HG03469 (cell line): ENCODE measurements around the gene SHISA9.

Experiments used
- ATAC-seq: cut with Tn5 transposase; IDR thresholded peaks from one replicate; pipeline ENCODE4 v1.9.1; 2021; ENCODE audit warnings: mild to moderate bottlenecking, moderate library complexity, moderate number of reproducible peaks; ENCODE audit not compliant: unreplicated experiment

SHISA9 gene

GRCh38 chr16:13242201-13242600, 340.8 kb downstream of the SHISA9 start:
- no peak for ATAC-seq

GRCh38 chr16:13244770-13245169, 343.4 kb downstream of the SHISA9 start:
- no peak for ATAC-seq

GRCh38 chr16:13245713-13246377, 344.4 kb downstream of the SHISA9 start:
- no peak for ATAC-seq

- ATAC-seq: no peak
Observed at GRCh38 chr16:13254998-13255614, 353.7 kb downstream of the SHISA9 start.

GRCh38 chr16:13262270-13263090, 361.1 kb downstream of the SHISA9 start:
- no peak for ATAC-seq

- ATAC-seq: no peak
Observed at GRCh38 chr16:13264749-13265552, 363.6 kb downstream of the SHISA9 start.

GRCh38 chr16:13269359-13269758, 368.0 kb downstream of the SHISA9 start:
- no peak for ATAC-seq

GRCh38 chr16:13269905-13270528, 368.6 kb downstream of the SHISA9 start:
- ATAC-seq: no peak

GRCh38 chr16:13270602-13271001, 369.2 kb downstream of the SHISA9 start:
- no peak for ATAC-seq

- no peak for ATAC-seq
Observed at GRCh38 chr16:13289515-13289914, 388.1 kb downstream of the SHISA9 start.
